Stomach smooth muscle (tissue), 2 donors: ENCODE results near the gene SLC2A13.

Source experiments
- H3K27ac ChIP-seq: one replicate; pipeline ENCODE4 v1.7.0; 2013; ENCODE audit warnings: mild to moderate bottlenecking, low read length, inconsistent platforms
- H3K27me3 ChIP-seq, 2 donors: one replicate each; pipeline ENCODE4 v1.7.0; 2013; ENCODE audit warnings: low read length in 2 of 2; ENCODE audit not compliant: insufficient read depth in 2 of 2, control insufficient read depth in 1 of 2
- H3K36me3 ChIP-seq, 2 donors: one replicate each; pipeline ENCODE4 v1.7.0; 2013; ENCODE audit warnings: low read length in 2 of 2; ENCODE audit not compliant: control insufficient read depth in 2 of 2, insufficient read depth in 2 of 2
- H3K4me1 ChIP-seq: one replicate; pipeline ENCODE4 v1.7.0; 2013; ENCODE audit warnings: low read length; ENCODE audit not compliant: control insufficient read depth, insufficient read depth
- H3K4me3 ChIP-seq, 2 donors: one replicate each; pipeline ENCODE4 v1.7.0; 2013; ENCODE audit warnings: low read length in 2 of 2
- H3K9ac ChIP-seq, 2 donors: one replicate each; pipeline ENCODE4 v1.7.0; 2013; ENCODE audit warnings: low read length in 2 of 2, mild to moderate bottlenecking in 1 of 2
- H3K9me3 ChIP-seq, 2 donors: one replicate each; pipeline ENCODE4 v1.7.0; 2013; ENCODE audit warnings: low read length in 2 of 2; ENCODE audit not compliant: control insufficient read depth in 2 of 2
- donor health status: healthy.
- donor health status: Pancreatic carcinoma.

The SLC2A13 gene

GRCh38 chr12:40000884-40001283 is 105.0 kb downstream of the SLC2A13 start:
- Histone ChIP-seq H3K4me3 (no peak overlapping the region), H3K27me3 (no peaks in the 10 kb centered on the region), H3K36me3 (peaks cover 0 to 2% of the 10 kb centered on the region in 2 donors), H3K4me1 (no peaks in the 10 kb centered on the region), H3K9me3 (no peaks in the 10 kb centered on the region), H3K27ac (no peak overlapping the region), H3K9ac (no peak overlapping the region)

- H3K4me1 ChIP-seq: no peaks in the 10 kb centered on the region
- H3K4me3 ChIP-seq: no peak overlapping the region
- H3K27ac ChIP-seq: no peak overlapping the region
These were observed 112.6 kb downstream of the SLC2A13 start for GRCh38 chr12:39993268-39993667.

DNA sequence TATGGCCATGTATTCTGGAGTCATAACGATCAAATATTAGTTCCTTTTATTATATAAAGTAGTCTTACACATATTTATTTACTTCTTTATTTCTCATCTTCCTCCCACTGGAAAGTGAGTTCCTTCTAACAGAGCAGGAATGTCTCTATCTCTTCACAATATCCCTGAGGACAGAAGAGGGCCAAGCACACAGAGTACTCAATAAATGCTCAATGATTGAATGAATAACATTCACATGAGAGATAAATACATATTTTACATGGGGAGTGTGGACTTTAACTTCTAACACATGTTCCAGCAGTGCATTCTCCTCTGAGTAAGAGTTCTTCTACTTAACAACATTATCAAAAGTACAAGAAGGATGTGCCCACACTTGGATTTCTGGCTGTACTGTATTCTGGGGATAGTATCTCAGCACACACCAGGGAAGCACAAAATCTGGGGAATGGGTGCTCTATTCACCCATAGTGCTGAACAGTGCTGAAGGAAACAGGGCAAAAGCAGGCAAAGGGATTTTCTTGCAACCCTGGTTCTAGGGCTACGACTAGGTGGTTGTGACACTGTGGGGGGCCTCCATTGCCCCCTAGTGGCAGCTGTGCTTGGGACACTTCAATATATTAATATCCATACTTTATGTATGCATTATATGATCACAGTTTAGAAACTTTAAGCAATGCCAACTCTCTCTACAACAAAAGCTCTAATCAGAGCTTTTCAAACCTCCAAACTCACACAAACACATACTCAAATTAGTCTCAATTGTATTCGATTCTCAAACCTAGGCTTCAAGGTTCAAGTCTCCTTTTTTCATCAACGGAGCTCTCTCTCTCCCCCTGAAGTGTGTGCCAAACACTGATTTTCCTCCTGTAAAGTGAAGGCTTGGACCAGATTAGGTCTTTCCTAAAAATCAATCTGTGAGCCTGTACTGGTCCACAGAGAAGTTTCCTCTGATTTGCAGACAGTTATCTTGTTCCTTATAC is 115.5 kb downstream of the SLC2A13 start:
- Histone ChIP-seq H3K27ac (no peak overlapping the region), H3K9me3 (no peaks in the 10 kb centered on the region), H3K9ac (no peak overlapping the region), H3K36me3 (no peaks in the 10 kb centered on the region), H3K4me3 (no peak overlapping the region), H3K4me1 (no peaks in the 10 kb centered on the region), H3K27me3 (no peaks in the 10 kb centered on the region)

More at GRCh38 chr12:39993268-39993667, 112.6 kb downstream of the SLC2A13 start:
- no peak overlapping the region for H3K9ac ChIP-seq
- no peaks in the 10 kb centered on the region for H3K27me3 ChIP-seq
- H3K9me3 ChIP-seq: no peaks in the 10 kb centered on the region
- H3K36me3 ChIP-seq: no peaks in the 10 kb centered on the region

GRCh38 chr12:39989501-39989900 is 116.4 kb downstream of the SLC2A13 start:
- no peaks in the 10 kb centered on the region for H3K36me3 ChIP-seq
- no peaks in the 10 kb centered on the region for H3K9me3 ChIP-seq

GRCh38 chr12:39988574-39988973 is 117.3 kb downstream of the SLC2A13 start:
- H3K4me3 ChIP-seq: no peak overlapping the region
- no peaks in the 10 kb centered on the region for H3K9me3 ChIP-seq
- no peaks in the 10 kb centered on the region for H3K27me3 ChIP-seq
- no peaks in the 10 kb centered on the region for H3K36me3 ChIP-seq
- no peak overlapping the region for H3K27ac ChIP-seq
- H3K9ac ChIP-seq: no peak overlapping the region
- no peaks in the 10 kb centered on the region for H3K4me1 ChIP-seq

More at GRCh38 chr12:39989501-39989900, 116.4 kb downstream of the SLC2A13 start:
- no peak overlapping the region for H3K9ac ChIP-seq
- no peaks in the 10 kb centered on the region for H3K27me3 ChIP-seq
- H3K4me1 ChIP-seq: no peaks in the 10 kb centered on the region
- H3K27ac ChIP-seq: no peak overlapping the region
- no peak overlapping the region for H3K4me3 ChIP-seq

DNA sequence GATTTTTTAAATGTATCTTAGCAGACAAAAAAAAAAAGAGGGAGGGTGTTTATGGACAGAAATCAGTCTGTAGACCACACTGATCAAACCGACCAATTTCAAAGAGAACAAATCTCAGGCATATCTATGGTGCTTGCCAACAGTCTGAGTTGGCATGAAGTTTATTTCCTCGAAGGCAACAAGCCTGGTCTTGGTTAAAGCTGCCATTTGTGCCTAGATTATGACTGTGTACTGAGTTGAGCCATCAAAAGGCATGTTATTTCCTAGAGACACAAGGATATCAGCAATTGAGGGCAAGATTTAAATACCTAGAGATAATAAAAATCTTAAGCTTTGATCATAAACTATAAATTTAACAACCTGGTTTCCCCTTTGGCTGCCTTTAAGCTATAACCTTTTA is 119.2 kb downstream of the SLC2A13 start:
- no peaks in the 10 kb centered on the region for H3K36me3 ChIP-seq
- H3K9ac ChIP-seq: no peak overlapping the region
- no peaks in the 10 kb centered on the region for H3K4me1 ChIP-seq
- H3K9me3 ChIP-seq: no peaks in the 10 kb centered on the region
- H3K27ac ChIP-seq: no peak overlapping the region
- no peaks in the 10 kb centered on the region for H3K27me3 ChIP-seq
- no peak overlapping the region for H3K4me3 ChIP-seq

DNA sequence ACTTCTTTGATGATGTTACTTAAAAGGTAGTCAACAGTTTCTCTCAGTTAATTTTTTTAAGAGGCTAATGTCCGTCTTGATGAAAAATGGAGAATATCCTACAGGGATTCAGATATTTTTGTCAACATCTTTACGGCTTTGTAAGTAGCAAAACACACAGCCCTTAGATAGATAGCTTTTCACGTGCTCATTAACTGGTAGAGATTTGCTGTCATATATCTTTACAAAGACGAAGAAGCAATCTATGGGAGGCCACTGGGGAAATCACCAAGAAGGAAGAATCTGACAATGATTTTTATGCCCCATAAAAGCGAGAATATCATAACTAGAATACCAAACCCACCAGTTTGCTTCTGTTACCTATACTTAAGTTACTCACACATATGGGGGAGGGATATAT is 121.2 kb downstream of the SLC2A13 start:
- Histone ChIP-seq H3K4me3 (no peak overlapping the region), H3K36me3 (no peaks in the 10 kb centered on the region), H3K9me3 (no peaks in the 10 kb centered on the region), H3K27ac (no peak overlapping the region), H3K4me1 (no peaks in the 10 kb centered on the region), H3K27me3 (no peaks in the 10 kb centered on the region), H3K9ac (no peak overlapping the region)

DNA sequence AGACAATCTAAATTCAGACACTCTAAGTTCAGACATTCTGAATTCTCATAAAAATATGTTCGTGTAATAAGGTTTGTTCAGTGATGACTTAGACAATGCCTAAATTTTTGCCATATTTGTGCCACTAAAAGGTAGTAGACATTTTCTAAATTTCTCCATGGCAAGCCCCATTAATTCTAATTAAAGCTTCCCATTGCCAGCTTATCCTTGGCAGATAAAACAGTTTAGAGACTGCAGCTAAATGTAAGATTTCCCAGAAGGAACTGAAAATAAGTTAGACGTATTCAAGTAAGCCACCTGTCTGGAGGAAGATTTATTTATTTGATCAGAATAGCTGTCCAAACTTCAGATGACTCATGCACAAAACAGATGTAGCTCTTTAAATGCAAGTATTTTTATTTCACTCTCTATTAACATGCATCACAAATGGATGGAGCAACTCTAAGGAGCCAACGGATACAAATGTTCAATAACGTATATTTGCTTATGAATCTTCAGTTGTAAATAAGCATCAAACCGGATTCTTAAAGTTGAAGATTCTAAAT is 130.4 kb downstream of the SLC2A13 start:
- H3K4me3 ChIP-seq: no peak overlapping the region
- no peaks in the 10 kb centered on the region for H3K4me1 ChIP-seq
- H3K9ac ChIP-seq: no peak overlapping the region
- no peaks in the 10 kb centered on the region for H3K27me3 ChIP-seq
- no peaks in the 10 kb centered on the region for H3K9me3 ChIP-seq
- no peak overlapping the region for H3K27ac ChIP-seq
- no peaks in the 10 kb centered on the region for H3K36me3 ChIP-seq

- no peak overlapping the region for H3K9ac ChIP-seq
- no peak overlapping the region for H3K27ac ChIP-seq
- H3K4me1 ChIP-seq: no peaks in the 10 kb centered on the region
- H3K36me3 ChIP-seq: no peaks in the 10 kb centered on the region
- no peak overlapping the region for H3K4me3 ChIP-seq
- H3K27me3 ChIP-seq: no peaks in the 10 kb centered on the region
- H3K9me3 ChIP-seq: no peaks in the 10 kb centered on the region
These were observed 133.8 kb downstream of the SLC2A13 start for GRCh38 chr12:39972119-39972518.

GRCh38 chr12:39971348-39971747 is 134.5 kb downstream of the SLC2A13 start:
- H3K27me3 ChIP-seq: no peaks in the 10 kb centered on the region
- no peak overlapping the region for H3K9ac ChIP-seq
- H3K4me1 ChIP-seq: no peaks in the 10 kb centered on the region
- H3K27ac ChIP-seq: no peak overlapping the region
- H3K4me3 ChIP-seq: no peak overlapping the region
- no peaks in the 10 kb centered on the region for H3K36me3 ChIP-seq
- H3K9me3 ChIP-seq: no peaks in the 10 kb centered on the region

- H3K36me3 ChIP-seq: no peaks in the 10 kb centered on the region
- H3K27ac ChIP-seq: no peak overlapping the region
These were observed 139.2 kb downstream of the SLC2A13 start for GRCh38 chr12:39966721-39967120.

More at GRCh38 chr12:39966721-39967120, 139.2 kb downstream of the SLC2A13 start:
- no peaks in the 10 kb centered on the region for H3K4me1 ChIP-seq
- no peak overlapping the region for H3K4me3 ChIP-seq
- no peak overlapping the region for H3K9ac ChIP-seq
- no peaks in the 10 kb centered on the region for H3K27me3 ChIP-seq
- H3K9me3 ChIP-seq: no peaks in the 10 kb centered on the region
